GM12891 (cell line): Measurements from ENCODE around the gene CDH23.

Experiments
- PAX5 ChIP-seq: IDR thresholded peaks from 2 replicates; pipeline ENCODE4 v1.6.1; 2011; ENCODE audit warnings: low read length, moderate library complexity, mild to moderate bottlenecking; ENCODE audit not compliant: insufficient read depth, severe bottlenecking
- POLR2A ChIP-seq: IDR thresholded peaks from 2 replicates; pipeline ENCODE4 v1.6.1; 2011; ENCODE audit warnings: low read depth, low read length, control low read depth
- POLR2AphosphoS5 ChIP-seq: IDR thresholded peaks from 2 replicates; pipeline ENCODE4 v1.6.1; 2011; ENCODE audit warnings: low read depth, low read length, control low read depth
- POU2F2 ChIP-seq: IDR thresholded peaks from 2 replicates; pipeline ENCODE4 v1.6.1; 2011; ENCODE audit warnings: low read depth, mild to moderate bottlenecking, control low read depth, low read length, moderate library complexity
- TAF1 ChIP-seq: IDR thresholded peaks from 2 replicates; pipeline ENCODE4 v1.6.1; 2011; ENCODE audit warnings: low read depth, low read length, control low read depth

- TF ChIP-seq PAX5 (no peak), POLR2A (no peak), TAF1 (no peak), POLR2AphosphoS5 (no peak), POU2F2 (no peak)
Observed at GRCh38 chr10:71715026-71715425, 318.3 kb downstream of the CDH23 start.
